Fibroblast of peridontal ligament (primary cell): ENCODE results near the gene SHC2.
"Not testable (repeated sequence)": the region's sequence is repeated elsewhere in the genome, so short reads cannot be mapped to it uniquely, and the experiment has no call there.

ENCODE experiments used
- DNase-seq: peaks from one replicate; pipeline ENCODE4 v3.0.0-alpha.2; 2010; ENCODE audit errors: extremely low read depth

The SHC2 gene

GRCh38 chr19:444677-445210, 16.1 kb downstream of the SHC2 start:
- DNase-seq: no peak

GRCh38 chr19:443005-443404, 17.8 kb downstream of the SHC2 start:
- no peak for DNase-seq

DNA sequence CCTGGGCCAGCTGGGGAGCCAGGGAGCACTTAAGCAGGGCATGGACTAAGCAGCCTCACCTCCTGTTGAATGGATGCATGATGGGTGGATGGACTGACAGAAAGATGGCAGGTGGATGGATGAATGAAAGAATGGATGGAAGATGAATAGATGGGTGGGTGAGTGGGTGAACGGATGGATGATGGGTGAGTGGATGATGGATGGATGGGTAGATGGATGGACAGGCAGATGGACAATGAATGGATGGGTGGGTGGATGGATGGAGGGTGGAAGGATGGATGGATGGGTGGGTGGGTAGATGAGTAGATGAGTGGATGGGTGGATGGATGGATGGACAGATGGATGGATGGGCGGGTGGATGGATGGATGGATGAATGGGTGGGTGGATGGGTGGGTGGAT, 18.7 kb downstream of the SHC2 start:
- no peak for DNase-seq

DNA sequence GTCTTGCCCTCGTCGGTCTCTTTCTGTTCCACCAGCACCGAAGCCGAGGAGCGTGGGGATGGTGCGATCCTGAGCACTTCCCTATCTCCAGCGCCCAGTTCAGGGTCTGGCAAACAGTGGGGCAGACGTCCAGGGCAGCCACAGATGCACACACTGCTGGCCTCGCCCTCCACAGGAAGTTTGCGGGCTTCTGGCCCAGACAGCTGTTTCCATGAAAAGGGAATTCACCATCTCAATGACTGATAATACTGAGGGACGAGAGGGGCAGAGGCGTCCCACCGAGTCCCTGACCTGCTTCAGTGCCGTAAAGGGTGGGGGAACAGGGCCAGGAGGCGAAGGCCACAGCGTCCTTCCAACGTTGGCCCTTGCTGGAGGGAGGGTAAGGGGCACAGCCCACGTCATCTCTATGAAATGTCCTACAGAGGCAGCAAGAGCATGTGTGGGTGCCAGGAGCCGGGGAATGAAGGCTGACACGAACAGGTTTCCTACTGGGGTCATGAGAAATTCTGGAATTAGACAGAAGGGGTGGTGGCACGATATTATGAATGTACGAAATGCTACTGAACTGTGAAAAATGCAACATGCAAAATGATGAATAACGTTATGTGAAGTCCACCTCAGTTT, 19.5 kb downstream of the SHC2 start:
- no peak for DNase-seq

- no peak for DNase-seq
Measured at GRCh38 chr19:440391-441212, 20.2 kb downstream of the SHC2 start.

GRCh38 chr19:439167-439900, 21.5 kb downstream of the SHC2 start:
- no peak for DNase-seq

DNA sequence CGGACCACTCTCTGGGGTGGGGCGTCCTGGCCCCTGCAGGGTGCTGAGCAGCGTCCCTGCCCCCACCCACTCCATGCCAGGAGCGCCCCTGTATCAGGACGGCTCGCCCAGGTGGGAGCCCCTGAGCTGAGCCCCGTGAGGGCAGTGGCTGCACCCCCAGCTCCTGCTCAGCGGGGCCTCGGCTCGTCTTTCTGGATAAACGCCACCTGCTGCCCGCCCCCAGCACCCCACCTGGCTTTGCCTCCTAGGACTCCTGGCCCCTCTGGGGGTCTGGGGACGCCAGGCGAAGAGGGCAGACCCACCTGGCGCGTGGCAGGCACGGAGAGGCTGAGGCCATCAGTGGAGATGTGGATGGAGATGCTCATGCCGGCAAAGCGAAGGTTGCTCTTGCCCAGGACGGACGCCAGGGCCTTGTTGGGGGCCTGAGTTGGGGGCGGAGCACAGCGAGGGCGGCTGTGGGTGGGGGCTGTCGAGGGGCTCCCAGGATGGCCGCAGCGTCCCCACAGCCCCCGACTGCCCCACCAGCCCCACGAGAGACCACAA, 22.3 kb downstream of the SHC2 start:
- DNase-seq: no peak

- no peak for DNase-seq
Measured at GRCh38 chr19:437041-437440, 23.8 kb downstream of the SHC2 start.

- DNase-seq: no peak
Measured at GRCh38 chr19:436413-436950, 24.4 kb downstream of the SHC2 start.

GRCh38 chr19:435707-436412, 25.0 kb downstream of the SHC2 start:
- DNase-seq: no peak

GRCh38 chr19:435056-435706, 25.7 kb downstream of the SHC2 start:
- no peak for DNase-seq

- DNase-seq: no peak
Measured at GRCh38 chr19:434152-434960, 26.5 kb downstream of the SHC2 start.

- no peak for DNase-seq
Measured at GRCh38 chr19:430701-431100, 30.1 kb downstream of the SHC2 start.

- DNase-seq: no peak
Measured at GRCh38 chr19:428149-428548, 32.7 kb downstream of the SHC2 start.

GRCh38 chr19:427675-428074, 33.2 kb downstream of the SHC2 start:
- DNase-seq: not testable (repeated sequence)

DNA sequence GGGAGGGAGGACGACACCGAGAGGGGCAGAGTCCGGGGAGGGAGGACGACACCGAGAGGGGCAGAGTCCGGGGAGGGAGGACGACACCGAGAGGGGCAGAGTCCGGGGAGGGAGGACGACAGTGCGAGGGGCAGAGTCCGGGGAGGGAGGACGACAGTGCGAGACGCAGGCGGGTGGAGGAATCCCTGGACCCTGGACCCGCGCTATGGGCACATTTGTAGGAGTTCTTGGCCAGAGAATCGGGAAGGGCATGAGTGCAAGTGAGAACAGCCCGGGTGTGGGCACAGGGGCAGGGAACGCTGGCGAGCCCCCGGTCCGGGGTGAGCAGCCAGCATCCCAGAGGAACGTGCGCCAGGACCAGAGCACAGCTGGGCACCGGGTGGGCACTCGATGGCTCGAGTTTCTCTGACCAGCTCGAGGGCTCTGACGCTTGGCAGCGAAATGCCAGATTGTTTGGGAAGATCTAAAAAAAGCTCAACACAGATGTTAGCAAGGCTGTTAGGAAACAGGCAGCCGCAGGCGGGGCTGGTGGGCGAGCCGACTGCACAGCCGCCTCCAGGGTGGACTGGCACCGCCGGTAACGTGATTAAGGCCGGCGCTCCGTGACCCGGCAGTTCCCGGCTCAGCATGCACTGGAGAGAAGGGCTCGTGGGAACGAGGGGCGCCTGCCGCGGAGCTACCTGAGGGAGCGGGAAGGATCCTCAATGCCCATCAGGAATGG, 33.9 kb downstream of the SHC2 start:
- no peak for DNase-seq

- no peak for DNase-seq
Measured at GRCh38 chr19:425056-425455, 35.8 kb downstream of the SHC2 start.

DNA sequence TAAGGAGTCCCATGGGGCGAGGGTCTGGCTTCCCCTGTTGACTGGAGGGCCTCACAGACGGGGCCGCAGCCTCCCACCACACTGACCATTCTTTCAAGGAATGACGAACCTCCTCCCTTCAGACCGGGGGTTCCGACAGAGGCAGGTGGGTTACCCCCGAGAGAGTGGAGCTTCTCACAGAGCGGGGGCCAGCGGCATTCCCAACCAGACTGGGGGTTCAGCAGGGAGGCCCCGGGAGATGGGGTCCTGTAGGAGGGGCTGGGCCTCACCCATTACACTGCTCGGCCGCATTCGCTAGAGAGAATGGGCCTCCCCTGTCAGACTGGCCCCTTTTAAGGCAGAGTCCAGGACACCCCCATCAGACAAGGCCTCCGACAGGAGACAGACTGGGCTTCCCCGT, 36.3 kb downstream of the SHC2 start:
- no peak for DNase-seq
